WTC11 (cell line): Measurements from ENCODE around the gene MRFAP1L1. TPM values are rescaled to one million over a fixed set of nuclear protein-coding genes. Genes with fewer than 3 reads are reported as not detected.
A peak's percentile ranks its signal among the peaks of the same experiment; 100 is the strongest.

ENCODE experiments used
- CREM ChIP-seq: sonication (generic); formaldehyde crosslinking; IDR thresholded peaks from 2 replicates; pipeline ENCODE4 v1.8.1; 2022; ENCODE audit warnings: mild to moderate bottlenecking, missing genetic modification reagents, moderate library complexity
- EMX1 ChIP-seq: fragments of 250-450 bp; sonication (Bioruptor Pico); IDR thresholded peaks from 2 replicates; pipeline ENCODE4 v1.8.0; 2021; ENCODE audit warnings: mild to moderate bottlenecking
- ESRRA ChIP-seq: sonication (generic); formaldehyde crosslinking; IDR thresholded peaks from 2 replicates; pipeline ENCODE4 v1.8.1; 2022; ENCODE audit warnings: mild to moderate bottlenecking, missing genetic modification reagents, borderline replicate concordance
- FOXJ3 ChIP-seq: sonication (generic); formaldehyde crosslinking; IDR thresholded peaks from 2 replicates; pipeline ENCODE4 v1.9.0; 2021; ENCODE audit warnings: missing genetic modification reagents, mild to moderate bottlenecking, borderline replicate concordance
- FOXK1 ChIP-seq: sonication (generic); formaldehyde crosslinking; IDR thresholded peaks from 2 replicates; pipeline ENCODE4 v1.8.0; 2022; ENCODE audit warnings: mild to moderate bottlenecking, moderate library complexity, missing genetic modification reagents
- GABPB1 ChIP-seq: sonication (generic); formaldehyde crosslinking; IDR thresholded peaks from 2 replicates; pipeline ENCODE4 v1.8.1; 2023; ENCODE audit warnings: mild to moderate bottlenecking, missing genetic modification reagents
- MYBL2 ChIP-seq: sonication (generic); formaldehyde crosslinking; IDR thresholded peaks from 2 replicates; pipeline ENCODE4 v1.8.1; 2023; ENCODE audit warnings: mild to moderate bottlenecking, moderate library complexity, missing genetic modification reagents
- OVOL2 ChIP-seq: fragments of 250-450 bp; sonication (Bioruptor Pico); IDR thresholded peaks from 2 replicates; pipeline ENCODE4 v1.9.0; 2021; ENCODE audit warnings: mild to moderate bottlenecking, borderline replicate concordance
- ZNF121 ChIP-seq: sonication (generic); formaldehyde crosslinking; IDR thresholded peaks from 2 replicates; pipeline ENCODE4 v1.8.0; 2023; ENCODE audit warnings: missing genetic modification reagents
- ZNF138 ChIP-seq: sonication (generic); formaldehyde crosslinking; conservative IDR thresholded peaks from 2 replicates; pipeline ENCODE4 v1.8.1; 2022; ENCODE audit warnings: mild to moderate bottlenecking, moderate library complexity, missing genetic modification reagents
- ZNF232 ChIP-seq: sonication (generic); formaldehyde crosslinking; IDR thresholded peaks from 2 replicates; pipeline ENCODE4 v1.8.0; 2022; ENCODE audit warnings: mild to moderate bottlenecking, missing genetic modification reagents
- ZNF396 ChIP-seq: fragments of 250-450 bp; sonication (Bioruptor Pico); IDR thresholded peaks from 2 replicates; pipeline ENCODE4 v1.8.0; 2021; ENCODE audit warnings: mild to moderate bottlenecking, moderate library complexity, borderline replicate concordance
- ZNF671 ChIP-seq: fragments of 250-450 bp; sonication (Bioruptor Pico); IDR thresholded peaks from 2 replicates; pipeline ENCODE4 v1.8.0; 2021; ENCODE audit warnings: mild to moderate bottlenecking
- total RNA-seq: library from RNA; stranded (reverse); gene quantifications from 3 replicates; pipeline ENCODE4 v1.2.3, GENCODE V29; 2021
- TF ChIP-seq, protein P1 (sequence below): sonication (generic); formaldehyde crosslinking; IDR thresholded peaks from 2 replicates; pipeline ENCODE4 v1.8.0; 2023; ENCODE audit warnings: missing genetic modification reagents, mild to moderate bottlenecking, borderline replicate concordance
- TF ChIP-seq, protein P2 (sequence below): sonication (generic); formaldehyde crosslinking; IDR thresholded peaks from 2 replicates; pipeline ENCODE4 v1.8.0; 2022; ENCODE audit warnings: missing genetic modification reagents
- TF ChIP-seq, protein P3 (sequence below): sonication (generic); formaldehyde crosslinking; IDR thresholded peaks from 2 replicates; pipeline ENCODE4 v1.8.1; 2023; ENCODE audit warnings: mild to moderate bottlenecking, missing genetic modification reagents, moderate library complexity
- TF ChIP-seq, protein P4 (sequence below): sonication (generic); formaldehyde crosslinking; conservative IDR thresholded peaks from 2 replicates; pipeline ENCODE4 v1.8.1; 2022; ENCODE audit warnings: mild to moderate bottlenecking, missing genetic modification reagents
- TF ChIP-seq, protein P5 (sequence below): sonication (generic); formaldehyde crosslinking; IDR thresholded peaks from 2 replicates; pipeline ENCODE4 v1.8.1; 2022; ENCODE audit warnings: missing genetic modification reagents, borderline replicate concordance
- TF ChIP-seq, protein P6 (sequence below): sonication (generic); formaldehyde crosslinking; IDR thresholded peaks from 2 replicates; pipeline ENCODE4 v1.8.1; 2023; ENCODE audit warnings: mild to moderate bottlenecking, missing genetic modification reagents, moderate library complexity
- TF ChIP-seq, protein P7 (sequence below): sonication (generic); formaldehyde crosslinking; IDR thresholded peaks from 2 replicates; pipeline ENCODE4 v1.8.1; 2022; ENCODE audit warnings: mild to moderate bottlenecking, moderate library complexity, missing genetic modification reagents
- TF ChIP-seq, protein P8 (sequence below): fragments of 250-450 bp; sonication (Bioruptor Pico); IDR thresholded peaks from 2 replicates; pipeline ENCODE4 v1.8.0; 2021; ENCODE audit warnings: mild to moderate bottlenecking
- TF ChIP-seq, protein P9 (sequence below): sonication (generic); formaldehyde crosslinking; IDR thresholded peaks from 2 replicates; pipeline ENCODE4 v1.8.1; 2023; ENCODE audit warnings: mild to moderate bottlenecking, moderate library complexity, missing genetic modification reagents

The MRFAP1L1 gene
- total RNA-seq, 1 experiment from 2014 or later = 54.4 TPM

DNA sequence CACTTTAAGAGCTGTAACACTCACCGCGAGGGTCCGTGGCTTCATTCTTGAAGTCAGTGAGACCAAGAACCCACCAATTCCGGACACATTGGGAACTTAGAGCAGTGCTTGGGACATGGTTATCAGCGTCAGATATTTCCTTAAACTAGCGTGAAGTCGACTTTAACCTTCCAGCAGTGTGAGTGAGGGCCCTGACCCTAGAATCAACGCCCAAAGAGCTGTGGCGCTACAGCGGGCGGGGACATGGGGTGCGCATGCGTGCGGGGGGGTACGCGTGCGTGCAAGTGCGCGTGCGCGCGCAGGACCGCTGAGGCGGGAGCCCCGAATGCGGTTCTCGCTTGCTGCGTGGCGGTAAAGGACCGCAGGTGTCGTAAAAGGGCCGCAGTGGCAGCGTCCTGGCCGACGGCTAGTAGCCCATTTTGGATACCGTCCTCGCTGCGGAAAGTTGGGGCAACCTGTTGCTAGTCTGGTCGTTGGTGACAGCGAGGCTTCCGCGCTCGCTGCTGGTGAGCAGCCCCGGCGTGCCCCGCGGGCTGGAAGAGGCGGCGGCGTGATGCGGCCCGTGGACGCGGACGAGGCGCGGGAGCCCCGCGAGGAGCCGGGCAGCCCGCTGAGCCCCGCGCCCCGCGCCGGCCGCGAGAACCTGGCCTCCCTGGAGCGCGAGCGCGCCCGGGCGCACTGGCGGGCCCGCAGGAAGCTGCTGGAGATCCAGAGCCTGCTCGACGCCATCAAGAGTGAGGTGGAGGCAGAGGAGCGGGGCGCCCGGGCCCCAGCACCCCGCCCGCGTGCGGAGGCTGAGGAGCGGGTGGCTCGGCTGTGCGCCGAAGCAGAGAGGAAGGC lies 35.8 kb downstream of the MRFAP1L1 start (continued):
- TF ChIP-seq, protein P1, sequence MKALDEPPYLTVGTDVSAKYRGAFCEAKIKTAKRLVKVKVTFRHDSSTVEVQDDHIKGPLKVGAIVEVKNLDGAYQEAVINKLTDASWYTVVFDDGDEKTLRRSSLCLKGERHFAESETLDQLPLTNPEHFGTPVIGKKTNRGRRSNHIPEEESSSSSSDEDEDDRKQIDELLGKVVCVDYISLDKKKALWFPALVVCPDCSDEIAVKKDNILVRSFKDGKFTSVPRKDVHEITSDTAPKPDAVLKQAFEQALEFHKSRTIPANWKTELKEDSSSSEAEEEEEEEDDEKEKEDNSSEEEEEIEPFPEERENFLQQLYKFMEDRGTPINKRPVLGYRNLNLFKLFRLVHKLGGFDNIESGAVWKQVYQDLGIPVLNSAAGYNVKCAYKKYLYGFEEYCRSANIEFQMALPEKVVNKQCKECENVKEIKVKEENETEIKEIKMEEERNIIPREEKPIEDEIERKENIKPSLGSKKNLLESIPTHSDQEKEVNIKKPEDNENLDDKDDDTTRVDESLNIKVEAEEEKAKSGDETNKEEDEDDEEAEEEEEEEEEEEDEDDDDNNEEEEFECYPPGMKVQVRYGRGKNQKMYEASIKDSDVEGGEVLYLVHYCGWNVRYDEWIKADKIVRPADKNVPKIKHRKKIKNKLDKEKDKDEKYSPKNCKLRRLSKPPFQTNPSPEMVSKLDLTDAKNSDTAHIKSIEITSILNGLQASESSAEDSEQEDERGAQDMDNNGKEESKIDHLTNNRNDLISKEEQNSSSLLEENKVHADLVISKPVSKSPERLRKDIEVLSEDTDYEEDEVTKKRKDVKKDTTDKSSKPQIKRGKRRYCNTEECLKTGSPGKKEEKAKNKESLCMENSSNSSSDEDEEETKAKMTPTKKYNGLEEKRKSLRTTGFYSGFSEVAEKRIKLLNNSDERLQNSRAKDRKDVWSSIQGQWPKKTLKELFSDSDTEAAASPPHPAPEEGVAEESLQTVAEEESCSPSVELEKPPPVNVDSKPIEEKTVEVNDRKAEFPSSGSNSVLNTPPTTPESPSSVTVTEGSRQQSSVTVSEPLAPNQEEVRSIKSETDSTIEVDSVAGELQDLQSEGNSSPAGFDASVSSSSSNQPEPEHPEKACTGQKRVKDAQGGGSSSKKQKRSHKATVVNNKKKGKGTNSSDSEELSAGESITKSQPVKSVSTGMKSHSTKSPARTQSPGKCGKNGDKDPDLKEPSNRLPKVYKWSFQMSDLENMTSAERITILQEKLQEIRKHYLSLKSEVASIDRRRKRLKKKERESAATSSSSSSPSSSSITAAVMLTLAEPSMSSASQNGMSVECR = 0 out of 2 replicates have a peak, but pooled peaks have one; percentile 77
- TF ChIP-seq, protein P2, sequence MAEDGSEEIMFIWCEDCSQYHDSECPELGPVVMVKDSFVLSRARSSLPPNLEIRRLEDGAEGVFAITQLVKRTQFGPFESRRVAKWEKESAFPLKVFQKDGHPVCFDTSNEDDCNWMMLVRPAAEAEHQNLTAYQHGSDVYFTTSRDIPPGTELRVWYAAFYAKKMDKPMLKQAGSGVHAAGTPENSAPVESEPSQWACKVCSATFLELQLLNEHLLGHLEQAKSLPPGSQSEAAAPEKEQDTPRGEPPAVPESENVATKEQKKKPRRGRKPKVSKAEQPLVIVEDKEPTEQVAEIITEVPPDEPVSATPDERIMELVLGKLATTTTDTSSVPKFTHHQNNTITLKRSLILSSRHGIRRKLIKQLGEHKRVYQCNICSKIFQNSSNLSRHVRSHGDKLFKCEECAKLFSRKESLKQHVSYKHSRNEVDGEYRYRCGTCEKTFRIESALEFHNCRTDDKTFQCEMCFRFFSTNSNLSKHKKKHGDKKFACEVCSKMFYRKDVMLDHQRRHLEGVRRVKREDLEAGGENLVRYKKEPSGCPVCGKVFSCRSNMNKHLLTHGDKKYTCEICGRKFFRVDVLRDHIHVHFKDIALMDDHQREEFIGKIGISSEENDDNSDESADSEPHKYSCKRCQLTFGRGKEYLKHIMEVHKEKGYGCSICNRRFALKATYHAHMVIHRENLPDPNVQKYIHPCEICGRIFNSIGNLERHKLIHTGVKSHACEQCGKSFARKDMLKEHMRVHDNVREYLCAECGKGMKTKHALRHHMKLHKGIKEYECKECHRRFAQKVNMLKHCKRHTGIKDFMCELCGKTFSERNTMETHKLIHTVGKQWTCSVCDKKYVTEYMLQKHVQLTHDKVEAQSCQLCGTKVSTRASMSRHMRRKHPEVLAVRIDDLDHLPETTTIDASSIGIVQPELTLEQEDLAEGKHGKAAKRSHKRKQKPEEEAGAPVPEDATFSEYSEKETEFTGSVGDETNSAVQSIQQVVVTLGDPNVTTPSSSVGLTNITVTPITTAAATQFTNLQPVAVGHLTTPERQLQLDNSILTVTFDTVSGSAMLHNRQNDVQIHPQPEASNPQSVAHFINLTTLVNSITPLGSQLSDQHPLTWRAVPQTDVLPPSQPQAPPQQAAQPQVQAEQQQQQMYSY (CRISPR knock-in tag) = 0 out of 2 replicates have a peak, but pooled peaks have one; percentile 12
- TF ChIP-seq, protein P3, sequence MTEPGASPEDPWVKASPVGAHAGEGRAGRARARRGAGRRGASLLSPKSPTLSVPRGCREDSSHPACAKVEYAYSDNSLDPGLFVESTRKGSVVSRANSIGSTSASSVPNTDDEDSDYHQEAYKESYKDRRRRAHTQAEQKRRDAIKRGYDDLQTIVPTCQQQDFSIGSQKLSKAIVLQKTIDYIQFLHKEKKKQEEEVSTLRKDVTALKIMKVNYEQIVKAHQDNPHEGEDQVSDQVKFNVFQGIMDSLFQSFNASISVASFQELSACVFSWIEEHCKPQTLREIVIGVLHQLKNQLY (CRISPR knock-in tag) = no peak
- TF ChIP-seq ZNF671 (CRISPR knock-in tag) = no peak
- no peak for TF ChIP-seq FOXJ3
- TF ChIP-seq, protein P4, sequence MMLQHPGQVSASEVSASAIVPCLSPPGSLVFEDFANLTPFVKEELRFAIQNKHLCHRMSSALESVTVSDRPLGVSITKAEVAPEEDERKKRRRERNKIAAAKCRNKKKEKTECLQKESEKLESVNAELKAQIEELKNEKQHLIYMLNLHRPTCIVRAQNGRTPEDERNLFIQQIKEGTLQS (CRISPR knock-in tag) = no peak
- TF ChIP-seq CREM = no peak
- TF ChIP-seq ZNF232 (CRISPR knock-in tag) = peak; percentile 88
- TF ChIP-seq ZNF138 (CRISPR knock-in tag) = 0 out of 2 replicates have a peak, but pooled peaks have one; percentile 50
- TF ChIP-seq, protein P5, sequence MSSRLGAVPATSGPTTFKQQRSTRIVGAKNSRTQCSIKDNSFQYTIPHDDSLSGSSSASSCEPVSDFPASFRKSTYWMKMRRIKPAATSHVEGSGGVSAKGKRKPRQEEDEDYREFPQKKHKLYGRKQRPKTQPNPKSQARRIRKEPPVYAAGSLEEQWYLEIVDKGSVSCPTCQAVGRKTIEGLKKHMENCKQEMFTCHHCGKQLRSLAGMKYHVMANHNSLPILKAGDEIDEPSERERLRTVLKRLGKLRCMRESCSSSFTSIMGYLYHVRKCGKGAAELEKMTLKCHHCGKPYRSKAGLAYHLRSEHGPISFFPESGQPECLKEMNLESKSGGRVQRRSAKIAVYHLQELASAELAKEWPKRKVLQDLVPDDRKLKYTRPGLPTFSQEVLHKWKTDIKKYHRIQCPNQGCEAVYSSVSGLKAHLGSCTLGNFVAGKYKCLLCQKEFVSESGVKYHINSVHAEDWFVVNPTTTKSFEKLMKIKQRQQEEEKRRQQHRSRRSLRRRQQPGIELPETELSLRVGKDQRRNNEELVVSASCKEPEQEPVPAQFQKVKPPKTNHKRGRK = no peak
- no peak for TF ChIP-seq ZNF121
- TF ChIP-seq ZNF396 (CRISPR knock-in tag) = no peak
- TF ChIP-seq, protein P6, sequence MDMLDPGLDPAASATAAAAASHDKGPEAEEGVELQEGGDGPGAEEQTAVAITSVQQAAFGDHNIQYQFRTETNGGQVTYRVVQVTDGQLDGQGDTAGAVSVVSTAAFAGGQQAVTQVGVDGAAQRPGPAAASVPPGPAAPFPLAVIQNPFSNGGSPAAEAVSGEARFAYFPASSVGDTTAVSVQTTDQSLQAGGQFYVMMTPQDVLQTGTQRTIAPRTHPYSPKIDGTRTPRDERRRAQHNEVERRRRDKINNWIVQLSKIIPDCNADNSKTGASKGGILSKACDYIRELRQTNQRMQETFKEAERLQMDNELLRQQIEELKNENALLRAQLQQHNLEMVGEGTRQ (CRISPR knock-in tag) = 0 out of 2 replicates have a peak, but pooled peaks have one; percentile 6
- peak; percentile 53; the same call in 1 of the 2 replicates for TF ChIP-seq ESRRA (CRISPR knock-in tag)
- TF ChIP-seq OVOL2 = no peak
- TF ChIP-seq, protein P7, sequence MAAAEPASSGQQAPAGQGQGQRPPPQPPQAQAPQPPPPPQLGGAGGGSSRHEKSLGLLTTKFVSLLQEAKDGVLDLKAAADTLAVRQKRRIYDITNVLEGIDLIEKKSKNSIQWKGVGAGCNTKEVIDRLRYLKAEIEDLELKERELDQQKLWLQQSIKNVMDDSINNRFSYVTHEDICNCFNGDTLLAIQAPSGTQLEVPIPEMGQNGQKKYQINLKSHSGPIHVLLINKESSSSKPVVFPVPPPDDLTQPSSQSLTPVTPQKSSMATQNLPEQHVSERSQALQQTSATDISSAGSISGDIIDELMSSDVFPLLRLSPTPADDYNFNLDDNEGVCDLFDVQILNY (CRISPR knock-in tag) = 0 out of 2 replicates have a peak, but pooled peaks have one; percentile 38
- TF ChIP-seq, protein P8, sequence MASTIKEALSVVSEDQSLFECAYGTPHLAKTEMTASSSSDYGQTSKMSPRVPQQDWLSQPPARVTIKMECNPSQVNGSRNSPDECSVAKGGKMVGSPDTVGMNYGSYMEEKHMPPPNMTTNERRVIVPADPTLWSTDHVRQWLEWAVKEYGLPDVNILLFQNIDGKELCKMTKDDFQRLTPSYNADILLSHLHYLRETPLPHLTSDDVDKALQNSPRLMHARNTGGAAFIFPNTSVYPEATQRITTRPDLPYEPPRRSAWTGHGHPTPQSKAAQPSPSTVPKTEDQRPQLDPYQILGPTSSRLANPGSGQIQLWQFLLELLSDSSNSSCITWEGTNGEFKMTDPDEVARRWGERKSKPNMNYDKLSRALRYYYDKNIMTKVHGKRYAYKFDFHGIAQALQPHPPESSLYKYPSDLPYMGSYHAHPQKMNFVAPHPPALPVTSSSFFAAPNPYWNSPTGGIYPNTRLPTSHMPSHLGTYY (CRISPR knock-in tag) = no peak
- TF ChIP-seq EMX1 (CRISPR knock-in tag) = no peak
- peak; percentile 78; the same call in 1 of the 2 replicates for TF ChIP-seq FOXK1 (CRISPR knock-in tag)
- TF ChIP-seq MYBL2 (CRISPR knock-in tag) = peak; percentile 43
- TF ChIP-seq, protein P9, sequence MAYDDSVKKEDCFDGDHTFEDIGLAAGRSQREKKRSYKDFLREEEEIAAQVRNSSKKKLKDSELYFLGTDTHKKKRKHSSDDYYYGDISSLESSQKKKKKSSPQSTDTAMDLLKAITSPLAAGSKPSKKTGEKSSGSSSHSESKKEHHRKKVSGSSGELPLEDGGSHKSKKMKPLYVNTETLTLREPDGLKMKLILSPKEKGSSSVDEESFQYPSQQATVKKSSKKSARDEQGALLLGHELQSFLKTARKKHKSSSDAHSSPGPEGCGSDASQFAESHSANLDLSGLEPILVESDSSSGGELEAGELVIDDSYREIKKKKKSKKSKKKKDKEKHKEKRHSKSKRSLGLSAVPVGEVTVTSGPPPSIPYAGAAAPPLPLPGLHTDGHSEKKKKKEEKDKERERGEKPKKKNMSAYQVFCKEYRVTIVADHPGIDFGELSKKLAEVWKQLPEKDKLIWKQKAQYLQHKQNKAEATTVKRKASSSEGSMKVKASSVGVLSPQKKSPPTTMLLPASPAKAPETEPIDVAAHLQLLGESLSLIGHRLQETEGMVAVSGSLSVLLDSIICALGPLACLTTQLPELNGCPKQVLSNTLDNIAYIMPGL = no peak; the same call in none of the 2 replicates
- TF ChIP-seq GABPB1 (CRISPR knock-in tag) = peak; percentile 73
